ENCODE data around the gene RTBDN.
A peak's percentile ranks its signal among the peaks of the same experiment; 100 is the strongest.

Gene RTBDN

DNA sequence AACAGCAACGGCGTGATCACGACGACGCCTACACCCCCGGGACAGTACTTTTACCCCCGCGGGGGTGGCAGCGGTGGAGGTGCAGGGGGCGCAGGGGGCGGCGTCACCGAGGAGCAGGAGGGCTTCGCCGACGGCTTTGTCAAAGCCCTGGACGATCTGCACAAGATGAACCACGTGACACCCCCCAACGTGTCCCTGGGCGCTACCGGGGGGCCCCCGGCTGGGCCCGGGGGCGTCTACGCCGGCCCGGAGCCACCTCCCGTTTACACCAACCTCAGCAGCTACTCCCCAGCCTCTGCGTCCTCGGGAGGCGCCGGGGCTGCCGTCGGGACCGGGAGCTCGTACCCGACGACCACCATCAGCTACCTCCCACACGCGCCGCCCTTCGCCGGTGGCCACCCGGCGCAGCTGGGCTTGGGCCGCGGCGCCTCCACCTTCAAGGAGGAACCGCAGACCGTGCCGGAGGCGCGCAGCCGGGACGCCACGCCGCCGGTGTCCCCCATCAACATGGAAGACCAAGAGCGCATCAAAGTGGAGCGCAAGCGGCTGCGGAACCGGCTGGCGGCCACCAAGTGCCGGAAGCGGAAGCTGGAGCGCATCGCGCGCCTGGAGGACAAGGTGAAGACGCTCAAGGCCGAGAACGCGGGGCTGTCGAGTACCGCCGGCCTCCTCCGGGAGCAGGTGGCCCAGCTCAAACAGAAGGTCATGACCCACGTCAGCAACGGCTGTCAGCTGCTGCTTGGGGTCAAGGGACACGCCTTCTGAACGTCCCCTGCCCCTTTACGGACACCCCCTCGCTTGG, 42.1 kb downstream of the RTBDN start:
- peak; percentile 60 for DNase-seq

DNA sequence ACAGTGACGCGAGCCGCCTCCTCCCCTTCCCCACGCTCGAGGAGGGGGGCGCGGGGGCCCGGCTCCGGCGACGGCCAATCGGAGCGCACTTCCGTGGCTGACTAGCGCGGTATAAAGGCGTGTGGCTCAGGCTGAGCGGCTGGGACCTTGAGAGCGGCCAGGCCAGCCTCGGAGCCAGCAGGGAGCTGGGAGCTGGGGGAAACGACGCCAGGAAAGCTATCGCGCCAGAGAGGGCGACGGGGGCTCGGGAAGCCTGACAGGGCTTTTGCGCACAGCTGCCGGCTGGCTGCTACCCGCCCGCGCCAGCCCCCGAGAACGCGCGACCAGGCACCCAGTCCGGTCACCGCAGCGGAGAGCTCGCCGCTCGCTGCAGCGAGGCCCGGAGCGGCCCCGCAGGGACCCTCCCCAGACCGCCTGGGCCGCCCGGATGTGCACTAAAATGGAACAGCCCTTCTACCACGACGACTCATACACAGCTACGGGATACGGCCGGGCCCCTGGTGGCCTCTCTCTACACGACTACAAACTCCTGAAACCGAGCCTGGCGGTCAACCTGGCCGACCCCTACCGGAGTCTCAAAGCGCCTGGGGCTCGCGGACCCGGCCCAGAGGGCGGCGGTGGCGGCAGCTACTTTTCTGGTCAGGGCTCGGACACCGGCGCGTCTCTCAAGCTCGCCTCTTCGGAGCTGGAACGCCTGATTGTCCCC, 42.9 kb downstream of the RTBDN start, which contains the start of gene JUNB:
Gene JUNB (plus strand): TSS at position 142 of the 706 bp plus-strand sequence. CDS start 286 bp downstream, at position 428.
- DNase-seq: peak; percentile 96

DNA sequence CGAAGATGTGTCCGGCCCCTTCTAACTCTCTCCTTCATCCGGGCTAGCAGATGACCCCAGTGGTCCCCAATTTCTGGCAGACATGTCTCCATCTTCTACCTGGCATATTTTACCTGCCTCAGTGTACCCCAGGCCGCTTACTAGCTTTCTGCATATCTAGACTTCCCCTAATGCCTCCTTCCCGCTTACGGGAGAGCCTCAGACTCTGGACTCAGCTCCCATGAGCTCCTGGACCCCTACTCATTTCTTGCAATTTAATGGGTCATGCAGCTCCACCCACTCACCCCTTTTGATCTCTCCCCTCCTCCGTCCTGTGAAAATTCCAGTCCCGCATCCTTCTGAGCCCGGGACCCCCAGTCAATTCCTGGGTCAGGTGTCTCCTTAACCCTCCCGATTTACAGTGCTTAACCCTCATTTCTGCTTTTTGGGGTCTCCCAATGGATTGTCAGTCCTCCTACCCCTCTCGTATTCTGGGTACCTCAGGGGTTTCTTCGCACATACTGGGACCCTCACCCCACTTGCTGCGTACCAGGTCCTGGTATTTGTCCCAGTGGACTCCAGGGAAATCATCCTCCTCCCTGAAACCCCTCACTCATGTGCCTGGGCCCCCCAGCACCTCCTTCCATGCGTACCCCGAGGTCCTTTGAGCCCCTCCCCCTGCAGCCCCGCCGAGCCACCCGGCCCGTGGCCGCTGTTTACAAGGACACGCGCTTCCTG, 43.6 kb downstream of the RTBDN start:
- no peak for DNase-seq

DNA sequence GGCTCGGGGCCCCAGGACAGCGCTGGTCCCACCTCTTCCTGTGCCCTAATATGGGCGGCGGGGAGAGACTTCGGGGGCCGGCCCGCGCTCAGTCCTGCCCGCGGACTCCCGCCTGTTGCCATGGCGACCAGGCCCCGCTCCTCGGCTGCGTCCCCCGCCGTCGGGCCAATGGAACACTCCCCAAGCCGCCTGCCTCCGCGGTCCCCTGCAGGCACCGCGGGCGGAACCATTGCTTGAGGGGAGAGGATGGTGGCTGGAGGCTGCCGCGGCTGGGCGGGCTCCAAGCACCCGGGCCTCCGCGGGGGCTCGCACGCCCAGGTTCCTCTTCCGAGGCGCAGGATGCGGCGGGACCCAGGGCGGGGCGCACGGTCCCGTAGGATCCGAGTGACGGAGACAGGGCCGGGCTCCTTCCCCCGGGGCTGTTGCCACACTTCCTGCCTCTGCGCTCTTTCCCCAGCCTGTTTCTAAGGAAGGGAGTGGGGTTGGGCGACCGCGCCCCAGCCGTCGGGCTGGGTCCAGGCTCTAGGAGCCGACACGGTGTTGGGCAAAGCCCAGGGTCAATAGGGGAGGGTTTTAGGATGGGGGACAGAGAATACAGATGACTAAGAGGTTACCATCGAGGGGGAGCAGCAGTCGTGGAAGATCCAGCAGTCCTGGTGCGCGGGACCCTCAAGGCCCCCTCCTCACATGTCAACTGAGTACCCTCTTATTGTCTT, 44.3 kb downstream of the RTBDN start:
- peak; percentile 97 for DNase-seq

DNA sequence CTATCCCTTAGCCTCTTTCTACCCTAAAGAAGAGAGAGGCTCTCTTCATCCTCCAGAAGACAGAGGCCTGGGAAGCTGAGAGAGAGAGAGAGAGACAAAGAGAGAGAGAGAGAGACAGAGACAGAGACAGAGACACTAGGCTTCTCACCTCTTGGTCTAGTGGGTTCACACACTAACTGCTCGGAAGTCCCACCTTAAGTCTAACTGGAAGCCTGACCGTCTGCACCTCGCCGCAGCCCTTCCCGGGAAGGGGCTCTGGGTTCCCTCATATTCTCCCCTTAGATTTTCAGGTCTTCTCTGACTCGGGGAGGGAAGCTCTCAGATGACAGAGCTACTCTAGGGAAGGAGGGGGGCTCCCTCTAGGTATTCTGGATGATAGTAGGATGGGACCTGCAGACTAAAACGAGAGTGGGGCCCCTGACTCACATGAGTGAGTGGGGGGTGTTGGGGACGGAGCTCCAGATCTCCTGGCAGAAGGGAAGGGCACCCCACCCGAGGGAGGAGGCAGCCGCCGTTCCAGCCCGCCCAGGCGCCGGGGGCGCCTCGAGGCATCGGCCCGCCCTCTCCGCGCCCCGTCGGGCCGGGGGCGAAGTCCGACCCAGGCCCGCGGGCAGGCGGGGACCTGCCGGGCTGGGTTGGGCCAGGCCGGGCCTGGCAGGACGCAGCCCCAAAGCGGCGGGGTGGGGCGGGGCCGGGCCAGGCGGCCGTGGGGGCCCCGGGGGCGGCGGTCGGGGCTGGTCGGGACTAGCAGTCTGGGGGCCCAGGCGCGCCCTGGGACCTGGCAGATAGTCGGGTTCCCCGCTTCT, 45.1 kb downstream of the RTBDN start:
- no peak for DNase-seq

DNA sequence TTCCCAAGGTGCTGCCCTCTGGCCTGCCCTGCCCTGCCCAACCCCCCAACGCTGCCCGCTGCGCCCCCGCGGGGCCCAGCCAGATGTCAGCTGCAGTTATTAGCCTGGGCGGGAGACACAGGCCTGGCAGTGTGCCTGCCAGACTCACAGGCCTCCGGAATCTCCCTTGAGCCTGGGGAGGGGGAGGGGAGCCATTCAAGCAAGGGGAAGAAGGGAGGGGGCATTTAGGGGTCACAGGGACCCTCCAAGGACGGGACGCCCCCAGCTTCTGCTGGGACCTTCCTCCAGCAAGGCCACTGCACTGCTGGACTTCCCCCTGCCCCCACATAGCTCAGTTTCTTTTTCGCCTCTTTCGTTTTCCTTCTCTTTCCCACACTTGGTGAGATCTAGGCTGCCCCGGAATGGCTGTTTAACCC, 45.7 kb downstream of the RTBDN start:
- peak; percentile 77 for DNase-seq

DNA sequence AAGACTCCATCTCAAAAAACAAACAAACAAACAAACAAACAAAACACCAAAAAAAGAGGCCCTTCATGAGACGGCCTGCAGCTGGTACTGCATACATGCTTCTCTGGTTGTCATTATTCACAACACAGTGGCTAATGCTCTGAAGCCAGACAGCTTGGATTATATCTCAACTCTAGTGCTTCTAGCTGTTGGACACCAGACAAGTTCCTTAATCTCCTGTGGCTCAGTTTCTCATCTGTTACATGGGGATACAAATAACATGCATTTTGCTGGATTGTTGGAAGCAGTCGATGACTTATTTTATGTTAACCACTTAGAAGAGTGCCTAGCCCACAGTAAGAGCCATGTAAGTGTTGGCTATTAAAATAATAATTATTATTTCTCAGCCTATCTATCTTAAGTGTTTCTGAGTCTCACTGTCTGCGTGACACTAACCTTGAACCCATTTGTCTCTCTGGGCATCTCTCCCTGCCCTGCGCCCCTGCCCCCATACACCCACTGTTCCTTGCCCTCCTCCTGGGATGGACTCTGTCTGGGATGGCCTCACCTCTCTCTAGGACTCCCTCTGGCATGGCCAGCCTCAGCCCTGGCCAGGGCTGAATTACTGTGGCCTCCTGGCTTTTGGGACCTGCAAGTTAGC, 46.2 kb downstream of the RTBDN start:
- no peak for DNase-seq

DNA sequence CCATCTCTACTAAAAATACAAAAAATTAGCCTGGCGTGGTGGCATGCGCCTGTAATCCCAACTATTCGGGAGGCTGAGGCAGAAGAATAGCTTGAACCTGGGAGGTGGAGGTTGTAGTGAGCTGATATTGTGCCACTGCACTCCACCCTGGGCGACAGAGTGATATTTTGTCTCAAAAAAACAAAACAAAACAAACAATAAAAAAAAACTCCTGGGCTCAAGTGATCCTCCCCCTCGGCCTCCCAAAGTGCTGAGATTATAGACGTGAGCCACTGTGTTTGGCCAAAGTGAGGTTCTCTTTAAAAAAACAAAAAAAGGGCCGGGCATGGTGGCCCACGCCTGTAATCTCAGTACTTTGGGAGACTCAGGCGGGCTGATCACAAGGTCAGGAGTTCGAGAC, 46.9 kb downstream of the RTBDN start:
- DNase-seq: no peak

DNA sequence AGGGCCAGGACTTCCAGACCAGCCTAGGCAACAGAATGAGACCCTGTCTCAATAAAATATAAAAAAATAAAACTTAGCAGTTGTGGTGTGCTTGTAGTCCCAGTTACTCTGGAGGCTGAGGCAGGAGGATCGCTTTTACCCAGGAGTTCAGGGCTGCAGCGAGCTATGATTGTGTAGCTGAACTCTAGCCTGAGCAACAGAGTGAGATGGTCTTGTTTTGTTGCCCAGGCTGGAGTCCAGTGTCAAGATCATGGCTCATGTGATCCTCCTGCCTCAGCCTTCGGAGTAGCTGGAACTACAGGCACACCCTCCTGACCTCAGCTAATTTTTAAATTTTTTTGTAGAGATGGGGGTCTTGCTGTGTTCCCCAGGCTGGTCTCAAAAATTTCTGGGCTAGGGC, 47.4 kb downstream of the RTBDN start:
- no peak for DNase-seq

DNA sequence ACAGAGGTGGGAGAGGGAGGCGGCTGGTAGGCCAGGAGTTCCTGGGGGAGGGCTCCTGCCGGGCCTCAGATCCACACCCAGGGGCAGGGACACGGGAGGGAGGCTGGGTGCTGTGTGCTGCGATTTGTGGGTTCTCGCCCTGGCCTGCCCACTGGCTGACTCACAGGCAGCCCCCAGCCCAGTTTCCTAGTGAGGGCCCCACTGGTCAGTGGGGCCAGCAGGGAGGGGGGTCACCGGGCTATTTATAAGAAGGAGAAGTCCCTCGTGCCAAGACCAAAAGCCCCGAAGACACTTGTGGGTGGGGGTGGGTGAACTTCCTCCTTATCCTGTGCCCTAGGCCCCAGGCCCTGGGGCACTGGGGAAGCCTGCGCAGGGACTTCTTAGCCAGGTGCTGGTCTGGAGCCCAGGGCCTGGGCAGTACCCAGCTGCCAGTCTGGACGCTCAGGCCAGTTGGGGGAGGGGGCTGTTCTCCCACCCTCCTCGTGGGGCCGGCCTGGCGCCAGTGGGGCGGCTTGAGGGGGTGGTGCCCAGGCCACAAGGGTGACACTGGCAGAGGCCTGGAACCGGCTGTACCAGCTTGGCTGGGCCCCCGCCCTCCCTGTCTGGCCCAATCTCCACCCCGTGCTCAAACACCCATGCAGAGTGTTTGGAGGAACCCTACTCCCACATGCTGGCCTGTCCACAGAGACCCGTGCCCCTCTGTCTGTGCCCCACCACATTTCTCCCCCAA, 48.1 kb downstream of the RTBDN start:
- no peak for DNase-seq

DNA sequence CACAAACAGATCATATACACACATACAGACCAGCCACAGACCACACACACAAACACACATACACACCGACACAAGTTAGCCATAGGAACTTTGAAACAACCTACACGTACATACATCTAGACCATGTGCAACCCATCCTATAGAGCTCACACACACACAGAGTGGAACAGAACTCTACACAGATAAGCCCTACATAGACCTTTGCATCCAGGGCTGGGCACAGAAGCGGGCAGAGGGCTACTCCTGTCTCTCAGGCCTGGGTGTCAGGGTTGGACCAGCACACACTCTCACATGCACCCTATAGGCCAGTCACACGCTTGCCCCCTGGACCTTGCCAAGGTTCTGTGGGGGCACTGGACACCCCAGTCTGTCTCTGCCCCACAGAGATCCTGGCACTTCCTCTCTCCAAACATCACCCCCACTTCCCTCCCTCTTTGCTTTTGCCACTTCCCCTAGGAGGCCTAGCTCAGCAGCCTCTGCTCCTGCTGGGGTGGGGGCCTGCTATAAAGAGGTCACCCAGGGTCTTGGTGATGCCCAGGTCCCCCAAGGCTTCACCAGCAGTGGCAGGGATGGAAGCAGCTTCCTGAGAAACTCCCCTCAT, 48.8 kb downstream of the RTBDN start:
- no peak for DNase-seq

DNA sequence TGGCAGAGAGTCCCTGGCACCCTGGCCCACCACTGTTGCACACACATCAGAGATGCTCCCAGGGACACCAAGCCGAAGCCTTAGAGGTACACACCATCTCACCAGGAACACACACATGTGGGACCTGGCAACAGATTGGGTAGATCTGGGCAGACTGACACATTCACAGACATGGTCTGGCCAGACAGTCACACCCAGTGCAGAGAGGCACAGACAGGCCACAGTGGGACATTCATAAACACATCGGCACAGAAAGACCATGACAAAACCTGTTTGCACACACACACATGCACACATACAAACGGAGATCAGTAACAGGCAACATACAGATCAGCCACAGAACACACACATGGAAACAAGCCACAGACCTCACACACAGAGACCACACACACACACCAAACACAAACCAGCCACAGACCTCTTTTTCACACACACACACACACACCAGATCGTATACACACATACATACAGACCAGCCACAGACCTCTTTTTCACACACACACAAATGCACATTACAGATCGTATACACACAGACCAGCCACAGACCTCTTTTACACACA, 49.4 kb downstream of the RTBDN start:
- DNase-seq: no peak

DNA sequence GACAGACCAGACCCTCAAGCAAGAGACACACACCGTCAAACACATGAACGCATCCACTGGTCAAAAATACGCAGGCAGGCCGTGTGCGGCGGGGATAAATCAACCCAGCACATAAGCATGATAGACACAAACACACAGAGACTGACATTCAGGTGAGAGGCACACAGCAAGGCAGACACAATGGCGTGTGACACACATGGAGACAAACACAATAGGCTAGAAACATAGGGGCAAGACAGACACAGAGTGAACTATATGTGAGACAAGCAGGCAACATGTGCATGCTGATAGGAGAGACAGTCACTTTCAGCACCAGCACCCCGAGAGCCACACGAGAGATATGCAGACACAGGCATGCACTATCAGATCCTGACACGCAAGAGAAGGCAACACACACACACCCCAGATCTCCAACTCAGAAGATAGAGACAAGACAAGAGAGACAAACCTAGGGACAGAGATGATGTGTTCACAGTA, 49.9 kb downstream of the RTBDN start:
- peak; percentile 50 for DNase-seq

DNA sequence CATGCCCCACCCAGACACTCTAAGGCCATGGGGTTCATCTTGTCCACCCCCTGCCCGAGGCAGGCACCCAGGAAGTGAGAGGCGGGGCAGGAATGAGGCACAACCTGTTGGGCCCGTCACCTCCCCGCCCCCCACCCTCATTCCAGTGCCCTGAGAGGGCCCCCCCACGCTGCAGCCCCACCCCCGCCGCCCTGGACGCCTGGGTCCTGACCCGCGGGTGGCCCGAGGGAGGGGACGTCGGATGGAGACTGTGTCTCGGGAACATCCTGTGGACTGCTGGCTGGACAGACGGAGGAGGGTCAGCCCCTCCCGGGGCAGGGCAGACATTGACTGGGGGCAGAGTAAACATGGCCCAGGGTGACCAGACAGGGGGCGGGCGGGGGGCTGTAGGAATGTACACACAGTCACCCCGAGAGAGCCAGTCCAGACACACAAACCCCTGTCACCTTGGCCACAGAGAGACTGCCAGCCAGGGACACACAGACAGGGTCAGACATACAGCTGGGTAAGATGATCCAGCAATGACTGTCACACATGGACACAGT, 50.5 kb downstream of the RTBDN start:
- DNase-seq: peak; percentile 70

DNA sequence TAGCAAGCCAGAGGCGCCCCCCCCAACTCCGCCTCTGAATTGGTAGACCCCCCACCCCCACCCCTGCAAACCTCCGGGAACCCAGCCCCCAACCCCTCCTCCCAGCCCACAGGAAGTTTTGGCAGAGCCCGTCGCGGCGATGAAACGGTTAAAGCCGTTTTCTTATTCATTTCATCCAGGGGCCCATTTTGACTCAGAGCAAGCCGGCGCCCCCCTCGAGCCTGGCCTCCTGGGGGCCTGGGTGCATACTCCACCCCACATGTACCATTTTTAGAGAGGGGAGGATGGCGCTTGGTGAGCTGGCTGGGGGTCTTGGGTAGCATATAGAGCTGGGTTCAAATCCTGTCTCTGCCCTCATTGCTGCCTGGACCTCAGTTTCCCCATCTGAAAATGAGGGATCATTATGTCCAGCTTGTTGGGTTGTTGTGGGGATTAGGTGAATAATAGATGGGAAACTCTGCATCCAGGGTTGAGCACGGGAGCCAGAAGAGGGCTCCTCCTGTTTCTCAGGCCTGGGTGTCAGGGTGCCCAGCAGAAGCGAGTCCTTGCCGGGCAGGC, 51.0 kb downstream of the RTBDN start:
- DNase-seq: peak; percentile 73

DNA sequence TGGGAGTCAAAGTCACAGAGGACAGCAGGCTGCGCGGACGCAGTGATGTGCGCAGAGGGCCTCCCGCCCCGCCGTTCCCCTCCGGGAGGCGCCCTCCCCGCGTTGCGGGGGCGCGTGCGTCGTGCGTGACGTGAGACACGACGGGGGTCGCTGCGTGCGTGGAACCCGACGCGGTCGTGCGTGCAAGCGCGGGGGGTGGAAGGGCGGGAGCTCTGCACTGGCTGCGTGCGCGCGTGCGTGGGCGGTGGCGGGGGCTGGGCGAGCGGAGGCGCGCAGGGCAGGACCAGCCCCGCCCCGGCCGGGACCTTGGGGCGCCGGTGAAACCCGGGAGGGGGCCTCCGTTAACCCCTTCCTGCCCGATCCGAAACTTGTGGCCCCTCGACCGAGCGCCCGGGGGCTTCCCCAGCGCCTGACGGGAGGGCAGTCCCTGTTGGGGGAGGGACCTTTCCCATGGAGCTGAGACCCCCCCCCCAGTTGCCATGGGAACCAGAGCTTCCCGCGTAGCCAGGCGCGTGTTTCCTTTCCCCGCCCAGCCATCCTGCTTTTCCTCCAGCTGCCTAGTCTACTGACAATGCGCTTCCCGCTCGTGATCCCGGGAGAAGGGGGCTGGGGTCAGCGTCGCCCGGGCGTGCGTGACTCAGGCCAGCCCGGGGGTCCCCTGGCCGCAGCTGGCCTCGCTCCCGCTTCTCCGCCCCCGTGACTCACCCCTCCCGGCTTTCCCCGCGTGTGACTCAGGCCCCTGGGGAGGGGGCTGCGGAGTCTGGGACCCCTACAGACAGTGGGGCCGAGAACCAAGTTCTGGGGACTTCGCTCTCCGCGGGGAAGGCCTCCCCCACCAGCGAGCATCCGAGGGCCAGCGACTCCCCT, 51.7 kb downstream of the RTBDN start:
- DNase-seq: peak; percentile 91

DNA sequence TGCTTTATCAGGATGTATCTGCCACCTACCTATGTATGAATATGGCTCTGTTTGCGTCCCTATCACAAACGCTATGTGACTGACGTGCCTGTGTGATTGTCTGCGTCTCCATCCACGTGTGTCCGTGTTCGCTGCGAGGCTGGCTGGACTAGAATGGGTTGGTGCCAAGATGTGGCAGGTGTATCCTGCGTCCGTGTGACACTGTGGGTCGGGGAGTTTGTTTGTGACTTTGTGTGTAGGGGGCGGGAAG, 52.3 kb downstream of the RTBDN start:
- DNase-seq: no peak

Measured in fibroblast of skin of back (primary cell).